ENCODE measurements around the gene KLHL13.

The KLHL13 gene

DNA sequence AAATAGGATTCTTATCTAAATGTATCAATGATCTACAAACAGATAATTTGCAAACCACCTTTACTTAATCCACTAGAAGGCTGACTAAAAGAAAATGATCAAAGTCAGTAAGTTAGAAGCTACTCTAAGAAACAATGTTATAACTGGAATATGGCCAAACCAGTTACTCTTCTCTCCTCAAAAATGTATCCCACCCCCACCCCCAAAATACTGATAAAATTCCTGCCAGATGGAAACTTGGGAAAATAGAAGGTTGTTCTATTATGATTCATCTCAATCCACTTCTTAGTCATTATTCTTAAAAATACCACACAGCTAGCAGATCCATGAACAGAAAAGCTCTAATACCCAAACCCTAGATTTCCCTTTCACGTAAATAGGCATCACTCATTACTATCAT is 206.4 kb downstream of the KLHL13 start:
- intact Hi-C loops (cut with DNase I) = no loop called here
- DNase-seq = no peak

DNA sequence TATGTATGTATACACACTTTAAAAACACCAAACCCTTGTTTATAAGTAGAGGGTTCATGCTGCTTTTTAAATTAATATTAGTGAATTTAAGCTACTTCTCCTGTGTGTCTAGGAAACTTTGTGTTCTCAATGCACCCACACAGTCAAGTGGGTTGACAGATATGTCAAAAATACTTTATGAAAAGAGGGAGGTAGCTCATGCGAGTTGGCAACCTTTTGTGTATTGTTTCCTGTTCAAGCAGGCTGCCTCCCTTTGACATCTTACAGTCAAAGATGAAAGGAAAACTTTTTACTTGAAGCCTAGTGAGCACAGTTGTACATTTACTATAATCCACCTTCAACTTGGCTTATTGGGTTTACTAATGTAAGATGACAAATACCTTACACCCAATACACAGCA is 218.4 kb downstream of the KLHL13 start:
- no peak for DNase-seq

DNA sequence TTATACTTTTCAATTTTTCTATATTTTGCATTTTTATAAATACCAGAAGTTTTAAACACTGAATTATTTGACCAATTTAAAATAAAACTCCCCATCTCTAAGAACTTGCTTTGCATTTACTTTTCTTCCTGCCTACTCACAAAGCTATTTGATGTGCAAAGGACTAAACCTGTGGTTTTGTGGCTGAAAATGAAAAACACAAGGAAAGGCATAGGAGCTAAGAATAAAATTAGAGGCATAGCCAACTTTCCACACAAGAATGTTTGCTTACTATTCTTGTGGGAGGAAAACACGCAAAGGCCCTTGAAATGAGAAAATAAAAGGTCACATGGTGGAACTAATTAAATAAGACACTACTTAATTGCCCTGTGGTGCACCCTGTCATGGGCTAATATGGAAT is 221.2 kb downstream of the KLHL13 start:
- intact Hi-C loops (cut with DNase I) = no loop called here
- no peak for DNase-seq

More for the DNA sequence above, 218.4 kb downstream of the KLHL13 start:
- intact Hi-C loops (cut with DNase I) = no loop called here

DNA sequence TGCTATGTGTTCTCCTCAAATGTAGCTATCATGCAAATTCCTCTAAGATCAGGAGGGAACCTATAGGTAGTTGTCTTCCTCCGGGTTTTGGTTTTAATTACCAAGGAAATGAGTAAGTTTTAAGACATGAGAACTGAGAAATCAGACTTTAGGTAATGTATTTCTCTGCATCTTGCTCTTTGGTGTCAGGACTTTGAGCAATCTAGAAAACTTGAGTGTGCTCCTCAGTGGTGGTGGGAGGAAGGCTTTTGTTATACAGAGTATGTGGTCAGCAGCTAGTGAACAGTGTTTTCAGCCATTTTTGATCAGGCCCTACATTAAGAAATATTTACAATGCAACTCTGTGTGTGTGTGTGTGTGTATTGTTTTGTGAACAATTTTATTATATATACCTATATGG is 224.1 kb downstream of the KLHL13 start:
- no peak for DNase-seq
- intact Hi-C loops (cut with DNase I) = no loop called here

DNA sequence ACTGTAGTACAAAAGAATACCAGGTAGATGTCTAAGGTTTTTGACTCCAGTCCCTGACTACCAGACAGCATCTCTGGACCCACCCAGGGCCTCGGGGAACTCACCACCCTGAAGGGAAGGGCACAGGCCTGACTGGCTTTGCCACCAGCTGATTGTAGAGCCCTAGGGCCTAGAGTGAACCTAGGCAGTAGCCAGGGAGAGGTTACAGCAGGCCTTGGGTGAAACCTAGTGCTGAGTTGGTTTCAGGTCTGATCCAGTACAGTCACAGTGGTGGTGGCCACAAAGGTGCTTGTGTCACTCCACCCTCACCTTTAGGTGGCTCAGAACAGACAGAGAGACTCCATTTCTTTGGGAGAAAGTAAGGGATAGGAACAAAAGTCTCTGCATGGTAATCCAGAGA is 244.8 kb downstream of the KLHL13 start:
- DNase-seq = no peak
- intact Hi-C loops (cut with DNase I) = no loop called here

DNA sequence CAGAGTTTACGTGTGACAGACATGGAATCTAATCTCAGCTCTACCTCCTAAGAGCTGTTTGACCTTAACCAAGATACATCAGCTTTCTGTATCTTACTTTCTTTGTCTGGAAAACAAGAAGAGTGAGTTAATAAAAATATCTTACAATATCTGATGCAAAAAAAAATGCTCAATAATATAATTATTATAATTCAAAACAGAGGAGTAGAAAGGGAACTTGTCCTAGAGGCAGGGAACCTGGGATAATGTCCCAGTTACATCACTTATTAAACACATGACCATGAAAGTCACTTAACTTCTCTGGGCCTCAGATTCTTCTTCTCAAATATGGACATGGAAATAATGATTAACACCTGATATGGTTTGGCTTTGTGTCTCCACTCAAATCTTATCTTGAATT is 256.1 kb downstream of the KLHL13 start:
- DNase-seq = no peak
- intact Hi-C loops (cut with DNase I) = no loop called here

DNA sequence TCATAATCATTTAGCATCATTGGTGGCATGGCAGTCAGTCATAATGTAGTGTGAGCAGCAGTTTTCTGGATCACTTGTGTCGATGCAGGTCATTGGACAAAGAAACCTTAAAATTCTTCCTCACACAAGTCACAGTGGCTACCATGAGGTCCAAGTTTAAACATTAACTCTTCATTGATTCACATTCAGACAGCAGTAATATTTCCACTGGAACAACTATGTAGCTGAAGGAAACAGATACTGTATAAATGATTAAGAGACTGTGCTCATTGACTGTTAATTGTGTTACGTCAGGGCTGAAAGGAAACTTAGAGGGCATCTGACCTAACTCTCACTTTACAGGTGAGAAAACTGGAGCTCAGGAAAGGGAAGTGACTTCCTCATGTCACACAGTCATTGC is 261.8 kb downstream of the KLHL13 start:
- intact Hi-C loops (cut with DNase I) = no loop called here
- no peak for DNase-seq

DNA sequence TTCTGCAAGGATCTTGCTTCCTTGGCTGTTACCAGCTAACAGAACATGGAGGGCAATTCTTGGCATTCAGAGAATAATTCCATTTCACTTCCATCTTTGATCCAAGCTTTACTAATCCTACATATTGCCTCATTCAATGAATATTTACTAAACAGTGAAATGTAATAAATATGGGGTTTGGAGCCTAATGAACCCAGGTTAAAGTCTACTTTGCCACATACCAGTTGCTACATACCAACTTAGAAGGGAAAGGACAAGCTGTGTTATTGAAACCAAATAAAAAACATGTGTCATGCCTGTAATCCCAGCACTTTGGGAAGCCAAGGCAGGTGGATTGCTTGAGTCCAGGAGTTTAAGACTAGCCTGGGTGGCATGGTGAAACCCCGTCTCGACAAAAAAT is 265.6 kb downstream of the KLHL13 start:
- intact Hi-C loops (cut with DNase I) = no loop called here

More for the DNA sequence above, 265.6 kb downstream of the KLHL13 start:
- no peak for DNase-seq
